Prostate gland (tissue), 2 donors: ENCODE measurements around the gene SOBP. TPM values are rescaled to one million over a fixed set of nuclear protein-coding genes. Genes with fewer than 3 reads are reported as not detected.

Experiments
- DNase-seq: peaks from one replicate; pipeline ENCODE4 v3.0.0-alpha.2; 2019; ENCODE audit warnings: low spot score
- H3K27ac ChIP-seq, 2 donors: fragments of 200-600 bp; sonication (generic); 2 replicates each; pipeline ENCODE4 v1.5.1; 2017 to 2019
- H3K27me3 ChIP-seq: fragments of 200-600 bp; sonication (generic); replicated peaks from 2 replicates; pipeline ENCODE4 v1.5.1; 2019; ENCODE audit not compliant: insufficient read depth
- H3K36me3 ChIP-seq, 2 donors: fragments of 200-600 bp; sonication (generic); 1 replicate in 1 of 2; 2 replicates in 1 of 2; pipeline versions ENCODE4 v1.5.1 to v1.8.1; 2017 to 2019
- H3K4me1 ChIP-seq: fragments of 200-600 bp; sonication (generic); replicated peaks from 2 replicates; pipeline ENCODE4 v1.5.1; 2019
- H3K4me3 ChIP-seq, 2 donors: fragments of 200-600 bp; sonication (generic); 2 replicates each; pipeline ENCODE4 v1.5.1; 2017 to 2019
- H3K9me3 ChIP-seq: fragments of 200-600 bp; sonication (generic); 2 replicates; pipeline ENCODE4 v1.5.1; 2017
- CTCF ChIP-seq, 4 experiments: fragments of 200-600 bp in 2 of 4; fragments of 450-650 bp in 2 of 4; sonication (generic) in 2 of 4; IDR thresholded peaks; 1 replicate in 3 of 4; 2 replicates in 1 of 4; pipeline ENCODE4 v1.5.1; 2016 to 2019; ENCODE audit warnings: antibody characterized with exemption in 4 of 4, mild to moderate bottlenecking in 2 of 4, moderate library complexity in 2 of 4
- POLR2A ChIP-seq: fragments of 450-650 bp; IDR thresholded peaks from one replicate; pipeline ENCODE4 v1.6.1; 2016; ENCODE audit warnings: antibody characterized with exemption, mild to moderate bottlenecking
- POLR2AphosphoS5 ChIP-seq: sonication (generic); formaldehyde crosslinking; IDR thresholded peaks from one replicate; pipeline ENCODE4 v1.6.1; 2017; ENCODE audit warnings: antibody characterized with exemption
- WGBS: methylation state at CpG from one replicate; pipeline ENCODE4 v1.1.5; 2018; 5-methylcytosine and 5-hydroxymethylcytosine counted together
- intact Hi-C: fragments of 100-400 bp; cut with DNase I; formaldehyde crosslinking; loops from one replicate; pipeline ENCODE4 v1.14.2; 2022
- total RNA-seq, 2 donors: library from RNA; depleted of rRNA; stranded (reverse); fragments of >200 nt; gene quantifications; one replicate each; pipeline ENCODE4 v1.1.0, GENCODE V29; 2016

SOBP gene
- total RNA-seq, 2 donors from 2014 or later: 15.8 to 23.3 TPM

- intact Hi-C loops: no loop called here
- Histone ChIP-seq H3K27me3 (no peaks in the 10 kb centered on the region), H3K4me3 (no peak overlapping the region), H3K27ac (no peak overlapping the region), H3K9me3 (no peaks in the 10 kb centered on the region), H3K4me1 (no peaks in the 10 kb centered on the region), H3K36me3 (no peaks in the 10 kb centered on the region)
- 90% methylated on average over 9 of the region's 9 CpGs for WGBS
- TF ChIP-seq POLR2AphosphoS5: no peak
- TF ChIP-seq CTCF (IDR thresholded peaks at IDR 0.05): no peak
- no peak for TF ChIP-seq POLR2A
- no peak for DNase-seq
These were observed 156.3 kb downstream of the SOBP start for GRCh38 chr6:107646176-107646575.

GRCh38 chr6:107646776-107647438 lies 157.0 kb downstream of the SOBP start:
- Histone ChIP-seq H3K9me3 (no peaks in the 10 kb centered on the region), H3K4me3 (no peak overlapping the region), H3K27me3 (no peaks in the 10 kb centered on the region), H3K27ac (no peak overlapping the region), H3K36me3 (no peaks in the 10 kb centered on the region), H3K4me1 (no peaks in the 10 kb centered on the region)
- DNase-seq: no peak
- WGBS: 94% methylated on average over 2 of the region's 2 CpGs
- no peak for TF ChIP-seq CTCF (IDR thresholded peaks at IDR 0.05)
- no peak for TF ChIP-seq POLR2A
- no peak for TF ChIP-seq POLR2AphosphoS5
- intact Hi-C loops: no loop called here

- Histone ChIP-seq H3K36me3 (no peaks in the 10 kb centered on the region), H3K4me3 (no peak overlapping the region), H3K27ac (no peak overlapping the region), H3K4me1 (no peaks in the 10 kb centered on the region), H3K9me3 (no peaks in the 10 kb centered on the region), H3K27me3 (no peaks in the 10 kb centered on the region)
- intact Hi-C loops: no loop called here
- TF ChIP-seq POLR2AphosphoS5: no peak
- TF ChIP-seq CTCF (IDR thresholded peaks at IDR 0.05): no peak
- TF ChIP-seq POLR2A: no peak
- 44% methylated on average over 9 of the region's 9 CpGs for WGBS
- DNase-seq: no peak
These were observed 157.6 kb downstream of the SOBP start for GRCh38 chr6:107647439-107647948.

GRCh38 chr6:107648983-107649382 lies 159.1 kb downstream of the SOBP start:
- no peaks in the 10 kb centered on the region for H3K9me3 ChIP-seq
- no peaks in the 10 kb centered on the region for H3K4me1 ChIP-seq
- H3K27ac ChIP-seq: no peak overlapping the region
- WGBS: 91% methylated on average over 1 of the region's 1 CpG
- no peaks in the 10 kb centered on the region for H3K36me3 ChIP-seq
- H3K4me3 ChIP-seq: no peak overlapping the region
- no peak for DNase-seq
- intact Hi-C loops: no loop called here
- no peaks in the 10 kb centered on the region for H3K27me3 ChIP-seq
- no peak for TF ChIP-seq POLR2AphosphoS5
- TF ChIP-seq CTCF (IDR thresholded peaks at IDR 0.05): no peak
- TF ChIP-seq POLR2A: no peak
